H9 (cell line): ENCODE data around the gene NGRN. TPM values are rescaled to one million over a fixed set of nuclear protein-coding genes. Genes with fewer than 3 reads are reported as not detected.

Experiments used
- DNase-seq: peaks from one replicate; pipeline ENCODE4 v3.0.0-alpha.2; 2017
- H2AFZ ChIP-seq: one replicate; pipeline ENCODE4 v1.6.1; 2013; ENCODE audit warnings: mild to moderate bottlenecking, low read length, control low read depth, moderate library complexity
- H2AK5ac ChIP-seq: 2 replicates; pipeline ENCODE4 v1.6.1; 2013; ENCODE audit warnings: low read length, control low read depth, mixed read lengths; ENCODE audit not compliant: insufficient read length
- H2BK120ac ChIP-seq: one replicate; pipeline ENCODE4 v1.6.1; 2013; ENCODE audit warnings: low read depth, mild to moderate bottlenecking, low read length, control low read depth, inconsistent platforms; ENCODE audit not compliant: poor library complexity, severe bottlenecking
- H2BK12ac ChIP-seq: 2 replicates; pipeline ENCODE4 v1.6.1; 2013; ENCODE audit warnings: low read length, control low read depth, mixed read lengths, low read depth; ENCODE audit not compliant: insufficient read length
- H2BK15ac ChIP-seq: 2 replicates; pipeline ENCODE4 v1.6.1; 2013; ENCODE audit warnings: low read depth, low read length, control low read depth
- H2BK20ac ChIP-seq: one replicate; pipeline ENCODE4 v1.6.1; 2013; ENCODE audit warnings: low read depth, mild to moderate bottlenecking, low read length, control low read depth, inconsistent platforms; ENCODE audit not compliant: poor library complexity, severe bottlenecking
- H2BK5ac ChIP-seq: 2 replicates; pipeline ENCODE4 v1.6.1; 2013; ENCODE audit warnings: low read length, control low read depth, mixed read lengths; ENCODE audit not compliant: insufficient read length
- H3K14ac ChIP-seq: 2 replicates; pipeline ENCODE4 v1.6.1; 2013; ENCODE audit warnings: low read length, control low read depth; ENCODE audit not compliant: insufficient read depth
- H3K18ac ChIP-seq: 2 replicates; pipeline ENCODE4 v1.6.1; 2013; ENCODE audit warnings: low read depth, mild to moderate bottlenecking, mixed read lengths, low read length, control low read depth; ENCODE audit not compliant: insufficient read length
- H3K23ac ChIP-seq: 2 replicates; pipeline ENCODE4 v1.6.1; 2013; ENCODE audit warnings: low read length, control low read depth, mixed read lengths, low read depth; ENCODE audit not compliant: insufficient read length
- H3K23me2 ChIP-seq: 2 replicates; pipeline ENCODE4 v1.6.1; 2013; ENCODE audit warnings: low read depth, mild to moderate bottlenecking, mixed read lengths, low read length, control low read depth; ENCODE audit not compliant: insufficient read length, poor library complexity, severe bottlenecking
- H3K27ac ChIP-seq: 2 replicates; pipeline ENCODE4 v1.5.1; 2013; ENCODE audit warnings: low read length, control low read depth, mixed read lengths, low read depth; ENCODE audit not compliant: insufficient read length
- H3K27me3 ChIP-seq: 2 replicates; pipeline ENCODE4 v1.6.1; 2013; ENCODE audit warnings: low read length, control low read depth, inconsistent platforms; ENCODE audit not compliant: insufficient read depth
- H3K4ac ChIP-seq: 2 replicates; pipeline ENCODE4 v1.6.1; 2013; ENCODE audit warnings: low read depth, mild to moderate bottlenecking, control low read depth, inconsistent platforms, low read length, moderate library complexity
- H3K4me1 ChIP-seq: 2 replicates; pipeline ENCODE4 v1.6.1; 2013; ENCODE audit warnings: low read length, control low read depth, inconsistent platforms; ENCODE audit not compliant: insufficient read depth
- H3K4me2 ChIP-seq: 2 replicates; pipeline ENCODE4 v1.6.1; 2013; ENCODE audit warnings: low read length, control low read depth, mixed read lengths; ENCODE audit not compliant: insufficient read length, insufficient read depth
- H3K56ac ChIP-seq: 2 replicates; pipeline ENCODE4 v1.6.1; 2013; ENCODE audit warnings: low read depth, mild to moderate bottlenecking, mixed read lengths, low read length, control low read depth; ENCODE audit not compliant: insufficient read length
- H3K79me1 ChIP-seq: 2 replicates; pipeline ENCODE4 v1.6.1; 2013; ENCODE audit warnings: low read depth, mild to moderate bottlenecking, moderate library complexity, low read length, control low read depth, inconsistent platforms; ENCODE audit not compliant: insufficient read depth, poor library complexity, severe bottlenecking
- H3K79me2 ChIP-seq: 2 replicates; pipeline ENCODE4 v1.6.1; 2013; ENCODE audit warnings: low read length, control low read depth, inconsistent platforms; ENCODE audit not compliant: insufficient read depth
- H3K9ac ChIP-seq: 2 replicates; pipeline ENCODE4 v1.6.1; 2013; ENCODE audit warnings: low read length, control low read depth, mixed read lengths; ENCODE audit not compliant: insufficient read length; ENCODE audit errors: extremely low read depth
- H3K9me3 ChIP-seq: one replicate; pipeline ENCODE4 v1.6.1; 2013; ENCODE audit warnings: low read depth, low read length, inconsistent platforms; ENCODE audit not compliant: control insufficient read depth
- H3T11ph ChIP-seq: one replicate; pipeline ENCODE4 v1.6.1; 2013; ENCODE audit warnings: mild to moderate bottlenecking, low read length, control low read depth, inconsistent platforms
- H4K20me1 ChIP-seq: one replicate; pipeline ENCODE4 v1.6.1; 2013; ENCODE audit not compliant: control insufficient read depth, insufficient read length, insufficient read depth
- H4K5ac ChIP-seq: 2 replicates; pipeline ENCODE4 v1.6.1; 2013; ENCODE audit warnings: low read depth, mild to moderate bottlenecking, mixed read lengths, low read length, control low read depth; ENCODE audit not compliant: insufficient read length
- H4K8ac ChIP-seq: replicated peaks from 2 replicates; pipeline ENCODE4 v1.6.1; 2013; ENCODE audit warnings: low read length, control low read depth, mixed read lengths, low read depth; ENCODE audit not compliant: insufficient read length
- H4K91ac ChIP-seq: 2 replicates; pipeline ENCODE4 v1.6.1; 2013; ENCODE audit warnings: low read depth, mild to moderate bottlenecking, moderate library complexity, mixed read lengths, low read length, control low read depth; ENCODE audit not compliant: insufficient read length
- H3K27ac Mint-ChIP-seq, 3 experiments: 2 replicates in 2 of 3; 3 replicates in 1 of 3; pipeline ENCODE4 v1.8.0; 2020 to 2021; ENCODE audit warnings: mixed read lengths in 3 of 3, mild to moderate bottlenecking in 1 of 3, moderate library complexity in 1 of 3
- H3K27me3 Mint-ChIP-seq: 2 replicates; pipeline ENCODE4 v1.8.0; 2021; ENCODE audit warnings: low read depth, mild to moderate bottlenecking, moderate library complexity, mixed read lengths
- H3K36me3 Mint-ChIP-seq, 3 experiments: 2 replicates in 2 of 3; 3 replicates in 1 of 3; pipeline ENCODE4 v1.8.0; 2020 to 2021; ENCODE audit warnings: low read depth in 3 of 3, mixed read lengths in 3 of 3; ENCODE audit not compliant: insufficient read depth in 1 of 3
- H3K4me1 Mint-ChIP-seq, 2 experiments: 2 replicates each; pipeline ENCODE4 v1.8.0; 2020; ENCODE audit warnings: mixed read lengths in 2 of 2
- H3K4me3 Mint-ChIP-seq, 2 experiments: 2 replicates in 1 of 2; 3 replicates in 1 of 2; pipeline ENCODE4 v1.8.0; 2020 to 2021; ENCODE audit warnings: mild to moderate bottlenecking in 2 of 2, mixed read lengths in 2 of 2, moderate library complexity in 1 of 2
- H3K9me3 Mint-ChIP-seq, 2 experiments: 2 replicates in 1 of 2; 3 replicates in 1 of 2; pipeline ENCODE4 v1.8.0; 2020; ENCODE audit warnings: mild to moderate bottlenecking in 2 of 2, mixed read lengths in 2 of 2, moderate library complexity in 1 of 2
- CTCF ChIP-seq: fragments of 200-600 bp; sonication (generic); conservative IDR thresholded peaks from 3 replicates; pipeline ENCODE4 v1.8.0; 2021; ENCODE audit warnings: antibody characterized with exemption, mild to moderate bottlenecking
- WGBS: extraction: QIAGEN DNeasy Blood & Tissue Kit; methylation state at CpG from one replicate; pipeline ENCODE4 v1.1.7; 2013; ENCODE audit warnings: missing lambda C conversion rate, low lambda C conversion rate, mixed read lengths; ENCODE audit not compliant: insufficient read length; ENCODE audit errors: extremely low coverage; 5-methylcytosine and 5-hydroxymethylcytosine counted together
- total RNA-seq: library from RNA; stranded (reverse); gene quantifications from 2 replicates; pipeline ENCODE4 v1.2.1, GENCODE V29; 2021

The NGRN gene
- total RNA-seq, 1 experiment from 2014 or later = 79.2 TPM

- no peak overlapping the region for H2BK20ac ChIP-seq
- H3K23ac ChIP-seq = no peak overlapping the region
- no peaks in the 10 kb centered on the region for H3K79me2 ChIP-seq
- H3K4ac ChIP-seq = no peak overlapping the region
- Mint-ChIP-seq H3K36me3 (peaks cover 17 to 46% (median 35%) of the 10 kb centered on the region in 3 experiments), H3K9me3 (no peaks in the 10 kb centered on the region), H3K27ac (no peak overlapping the region), H3K4me1 (peaks cover 15 to 16% of the 10 kb centered on the region in 2 experiments), H3K27me3 (peaks cover 1% of the 10 kb centered on the region; the same call in 1 of the 2 replicates), H3K4me3 (no peak overlapping the region)
- H3K27me3 ChIP-seq = no peaks in the 10 kb centered on the region
- no peak overlapping the region for H2AFZ ChIP-seq
- no peak overlapping the region for H2BK15ac ChIP-seq
- no peak overlapping the region for H2BK120ac ChIP-seq
- H3K14ac ChIP-seq = no peak overlapping the region
- WGBS = no CpG with 5 or more reads among the region's 8 CpGs
- H3K79me1 ChIP-seq = no peaks in the 10 kb centered on the region
- H4K8ac ChIP-seq = no peak overlapping the region
- H4K91ac ChIP-seq = no peak overlapping the region
- no peak for TF ChIP-seq CTCF
- H3K4me1 ChIP-seq = no peaks in the 10 kb centered on the region; the same call in 1 of the 2 replicates
- H4K5ac ChIP-seq = no peak overlapping the region
- H3K4me2 ChIP-seq = no peak overlapping the region
- H3K27ac ChIP-seq = no peak overlapping the region
- no peak for DNase-seq
- no peak overlapping the region for H2BK12ac ChIP-seq
- H4K20me1 ChIP-seq = no peaks in the 10 kb centered on the region
- no peaks in the 10 kb centered on the region for H3K9me3 ChIP-seq
- H3K23me2 ChIP-seq = peaks cover 12% of the 10 kb centered on the region
- H2AK5ac ChIP-seq = no peak overlapping the region
- H3T11ph ChIP-seq = no peak overlapping the region
- no peak overlapping the region for H3K9ac ChIP-seq
- no peak overlapping the region for H3K56ac ChIP-seq
- no peak overlapping the region for H3K18ac ChIP-seq
- H2BK5ac ChIP-seq = no peak overlapping the region
Observed at GRCh38 chr15:90230610-90231009, 34.9 kb upstream of the NGRN start.
